Keratinocyte (primary cell): ENCODE data around the gene ANAPC15. TPM values are rescaled to one million over a fixed set of nuclear protein-coding genes. Genes with fewer than 3 reads are reported as not detected.

ENCODE experiments used
- DNase-seq: peaks from one replicate; pipeline ENCODE4 v3.0.0-alpha.2; 2011; ENCODE audit warnings: low read depth, missing footprints, low spot score
- FAIRE-seq: peaks from 2 replicates; lab custom pipeline; 2011; peaks lifted over from hg19 to GRCh38; lab: Jason Lieb, UNC
- H2AFZ ChIP-seq: 2 replicates; pipeline ENCODE4 v1.6.0; 2012; ENCODE audit warnings: low read length, control low read depth, inconsistent platforms; ENCODE audit not compliant: control insufficient read depth
- H3K27ac ChIP-seq: 2 replicates; pipeline ENCODE4 v1.5.1; 2011; ENCODE audit warnings: low read length; ENCODE audit not compliant: control insufficient read depth, insufficient read depth
- H3K27me3 ChIP-seq: 3 replicates; pipeline ENCODE4 v1.6.0; 2011; ENCODE audit warnings: low read length; ENCODE audit not compliant: control insufficient read depth, insufficient read depth; ENCODE audit errors: extremely low read depth
- H3K36me3 ChIP-seq, 2 experiments: 2 replicates in 1 of 2; 3 replicates in 1 of 2; pipeline ENCODE4 v1.5.1; 2011; ENCODE audit warnings: low read length in 2 of 2, mild to moderate bottlenecking in 1 of 2; ENCODE audit not compliant: control insufficient read depth in 2 of 2, insufficient read depth in 2 of 2; ENCODE audit errors: extremely low read depth in 1 of 2
- H3K4me1 ChIP-seq: 3 replicates; pipeline ENCODE4 v1.5.1; 2011; ENCODE audit warnings: low read length; ENCODE audit not compliant: control insufficient read depth, insufficient read depth; ENCODE audit errors: extremely low read depth
- H3K4me2 ChIP-seq: 3 replicates; pipeline ENCODE4 v1.6.0; 2011; ENCODE audit warnings: low read depth, low read length; ENCODE audit not compliant: control insufficient read depth, insufficient read depth; ENCODE audit errors: extremely low read depth
- H3K4me3 ChIP-seq, 3 experiments: fragments of 200-600 bp in 1 of 3; sonication (generic) in 1 of 3; 2 replicates in 2 of 3; 3 replicates in 1 of 3; pipeline ENCODE4 v1.5.1; 2011 to 2016; ENCODE audit warnings: low read length in 3 of 3, mild to moderate bottlenecking in 3 of 3, control low read depth in 2 of 3, inconsistent platforms in 1 of 3, low read depth in 1 of 3, mixed read lengths in 1 of 3, mixed run types in 1 of 3, moderate library complexity in 1 of 3; ENCODE audit not compliant: control insufficient read depth in 2 of 3, insufficient read depth in 2 of 3; ENCODE audit errors: extremely low read depth in 1 of 3
- H3K79me2 ChIP-seq: 2 replicates; pipeline ENCODE4 v1.6.0; 2012; ENCODE audit warnings: low read length; ENCODE audit not compliant: control insufficient read depth, insufficient read depth
- H3K9ac ChIP-seq: 3 replicates; pipeline ENCODE4 v1.6.0; 2011; ENCODE audit warnings: low read length; ENCODE audit not compliant: control insufficient read depth, insufficient read depth; ENCODE audit errors: extremely low read depth
- H3K9me1 ChIP-seq: 3 replicates; pipeline ENCODE4 v1.6.0; 2011; ENCODE audit warnings: low read length; ENCODE audit not compliant: control insufficient read depth, insufficient read depth; ENCODE audit errors: extremely low read depth
- H3K9me3 ChIP-seq: 2 replicates; pipeline ENCODE4 v1.5.1; 2012; ENCODE audit warnings: low read depth, low read length; ENCODE audit not compliant: control insufficient read depth
- H4K20me1 ChIP-seq: 3 replicates; pipeline ENCODE4 v1.6.0; 2011; ENCODE audit warnings: low read length; ENCODE audit not compliant: control insufficient read depth, insufficient read depth; ENCODE audit errors: extremely low read depth
- CTCF ChIP-seq, 3 experiments: IDR thresholded peaks in 1 of 3; conservative IDR thresholded peaks in 1 of 3; optimal IDR thresholded peaks in 1 of 3; 2 replicates in 2 of 3; 3 replicates in 1 of 3; pipeline versions ENCODE3 to v1.5.1; 2011; ENCODE audit warnings: low read length in 3 of 3, mild to moderate bottlenecking in 3 of 3, moderate library complexity in 2 of 3, control low read depth in 1 of 3, inconsistent platforms in 1 of 3; ENCODE audit not compliant: insufficient read depth in 2 of 3; ENCODE audit errors: extremely low read depth in 1 of 3
- EZH2 ChIP-seq: IDR thresholded peaks from one replicate; pipeline ENCODE4 v1.6.1; 2012; ENCODE audit warnings: inconsistent platforms, mild to moderate bottlenecking, low read length, moderate library complexity
- dilution Hi-C: fragments of 300-500 bp; cut with MboI; formaldehyde crosslinking; loops from one replicate; pipeline ENCODE4 v1.7.0; 2020; ENCODE audit warnings: low sequenced_read_pairs; ENCODE audit not compliant: extremely low pct_ligation_motif_present
- polyA plus RNA-seq, 5 experiments: library from polyadenylated mRNA; depleted of rRNA in 3 of 5; stranded (reverse) in 3 of 5; stranded (forward) in 1 of 5; unstranded in 1 of 5; fragments of >200 nt; gene quantifications; 1 replicate in 1 of 5; 2 replicates in 3 of 5; 3 replicates in 1 of 5; pipeline versions ENCODE4 v1.2.1 to v1.2.3, GENCODE V29; 2011 to 2012; ENCODE audit warnings: missing spikeins in 2 of 5, low read depth in 1 of 5, low replicate concordance in 1 of 5

The ANAPC15 gene
- polyA plus RNA-seq, 1 donor (not counting 4 experiments of a cell fraction or from before 2014, with no cell fraction given), result 70.9 TPM

GRCh38 chr11:72069787-72070251 is 42.7 kb downstream of the ANAPC15 start:
- TF ChIP-seq EZH2 (no peak), CTCF (optimal IDR thresholded peaks at IDR 0.05 in 1 of 3, IDR thresholded peaks at IDR 0.05 in 1 of 3, conservative IDR thresholded peaks at IDR 0.05 in 1 of 3; ENCODE audit: extremely low read depth in 1 of 3, insufficient read depth in 2 of 3, low read length in 3 of 3) (no peak)
- FAIRE-seq (peak; percentile 13), DNase-seq (no peak)
- H3K36me3 ChIP-seq, result peaks cover 2 to 8% of the 10 kb centered on the region in 2 experiments
- peak overlapping the region; percentile 37 for H3K4me2 ChIP-seq
- H3K27me3 ChIP-seq, result no peaks in the 10 kb centered on the region
- no peak overlapping the region for H3K4me3 ChIP-seq
- H2AFZ ChIP-seq, result peak overlapping the region; percentile 46
- dilution Hi-C loops, result no loop called here
- H3K79me2 ChIP-seq, result peaks cover 75% of the 10 kb centered on the region
- H4K20me1 ChIP-seq, result no peaks in the 10 kb centered on the region
- H3K9me1 ChIP-seq, result no peaks in the 10 kb centered on the region
- H3K27ac ChIP-seq, result peak overlapping the region; percentile 55
- peaks cover 40% of the 10 kb centered on the region for H3K4me1 ChIP-seq
- no peaks in the 10 kb centered on the region for H3K9me3 ChIP-seq
- H3K9ac ChIP-seq, result peak overlapping the region; percentile 14

- no peak for FAIRE-seq
- H4K20me1 ChIP-seq, result no peaks in the 10 kb centered on the region
Measured at GRCh38 chr11:72069200-72069599, 43.3 kb downstream of the ANAPC15 start.

More at GRCh38 chr11:72069200-72069599, 43.3 kb downstream of the ANAPC15 start:
- H3K27ac ChIP-seq, result peak overlapping the region; percentile 55
- no peak overlapping the region for H3K4me3 ChIP-seq
- peaks cover 2 to 8% of the 10 kb centered on the region in 2 experiments for H3K36me3 ChIP-seq
- H3K9ac ChIP-seq, result no peak overlapping the region
- H3K4me1 ChIP-seq, result peaks cover 40% of the 10 kb centered on the region
- H2AFZ ChIP-seq, result no peak overlapping the region
- no peaks in the 10 kb centered on the region for H3K9me3 ChIP-seq
- no peaks in the 10 kb centered on the region for H3K27me3 ChIP-seq
- peaks cover 72% of the 10 kb centered on the region for H3K79me2 ChIP-seq
- H3K9me1 ChIP-seq, result no peaks in the 10 kb centered on the region
- TF ChIP-seq EZH2 (no peak), CTCF (optimal IDR thresholded peaks at IDR 0.05 in 1 of 3, IDR thresholded peaks at IDR 0.05 in 1 of 3, conservative IDR thresholded peaks at IDR 0.05 in 1 of 3; ENCODE audit: extremely low read depth in 1 of 3, insufficient read depth in 2 of 3, low read length in 3 of 3) (no peak)
- dilution Hi-C loops, result no loop called here
- no peak for DNase-seq
- no peak overlapping the region for H3K4me2 ChIP-seq
